HepG2 (cell line): Measurements from ENCODE around the gene AGT.

Experiments
- ATF3 ChIP-seq: sonication (generic); formaldehyde crosslinking; IDR thresholded peaks from 2 replicates; pipeline ENCODE4 v1.4.0; 2020; ENCODE audit warnings: missing genetic modification reagents
- CTCF ChIP-seq: sonication (generic); formaldehyde crosslinking; IDR thresholded peaks from 2 replicates; pipeline ENCODE4 v1.5.0; 2020; ENCODE audit warnings: mild to moderate bottlenecking, missing genetic modification reagents, moderate library complexity
- EZH2 ChIP-seq: conservative IDR thresholded peaks from 2 replicates; pipeline ENCODE4 v1.6.1; 2012; ENCODE audit warnings: mild to moderate bottlenecking, low read depth, low read length, moderate library complexity
- FOXJ3 ChIP-seq: sonication (generic); formaldehyde crosslinking; IDR thresholded peaks from 2 replicates; pipeline ENCODE4 v1.4.0; 2020; ENCODE audit warnings: missing genetic modification reagents, mild to moderate bottlenecking, borderline replicate concordance
- KLF9 ChIP-seq: IDR thresholded peaks from 2 replicates; pipeline ENCODE4 v1.6.1; 2016; ENCODE audit warnings: low read depth
- NFATC3 ChIP-seq: sonication (generic); formaldehyde crosslinking; IDR thresholded peaks from 2 replicates; pipeline ENCODE4 v1.5.1; 2020; ENCODE audit warnings: mild to moderate bottlenecking, missing genetic modification reagents
- POLR2A ChIP-seq, 2 experiments: IDR thresholded peaks; 2 replicates each; pipeline ENCODE4 v1.6.1; 2011; ENCODE audit warnings: low read depth in 2 of 2, low read length in 2 of 2, mild to moderate bottlenecking in 1 of 2, moderate library complexity in 1 of 2; ENCODE audit not compliant: insufficient read depth in 1 of 2
- POLR2AphosphoS2 ChIP-seq: IDR thresholded peaks from 2 replicates; pipeline ENCODE4 v1.6.1; 2011; ENCODE audit warnings: low read depth, low read length, improper control_type of control experiment
- POLR2AphosphoS5 ChIP-seq: IDR thresholded peaks from 2 replicates; pipeline ENCODE4 v1.6.1; 2012; ENCODE audit warnings: low read depth, low read length
- TARDBP ChIP-seq: sonication (generic); formaldehyde crosslinking; IDR thresholded peaks from 2 replicates; pipeline ENCODE4 v1.8.0; 2022; ENCODE audit warnings: mild to moderate bottlenecking, missing genetic modification reagents
- UBTF ChIP-seq: sonication (generic); formaldehyde crosslinking; IDR thresholded peaks from 2 replicates; pipeline ENCODE4 v1.4.0; 2020; ENCODE audit warnings: mild to moderate bottlenecking, missing genetic modification reagents
- ZNF776 ChIP-seq: sonication (generic); formaldehyde crosslinking; IDR thresholded peaks from 2 replicates; pipeline ENCODE4 v1.4.0; 2020; ENCODE audit warnings: mild to moderate bottlenecking, missing genetic modification reagents
- ZNF782 ChIP-seq: sonication (generic); formaldehyde crosslinking; IDR thresholded peaks from 2 replicates; pipeline ENCODE4 v1.4.0; 2020; ENCODE audit warnings: missing genetic modification reagents, mild to moderate bottlenecking, borderline replicate concordance

GRCh38 chr1:230746617-230747016, 32.7 kb upstream of the AGT start:
- no peak for TF ChIP-seq POLR2A (IDR thresholded peaks at IDR 0.05; ENCODE audit: insufficient read depth in 1 of 2, low read depth in 2 of 2, low read length in 2 of 2)
- TF ChIP-seq FOXJ3 (CRISPR knock-in tag), result no peak
- no peak for TF ChIP-seq POLR2AphosphoS5
- no peak for TF ChIP-seq TARDBP (CRISPR knock-in tag)
- TF ChIP-seq POLR2AphosphoS2, result no peak
- no peak for TF ChIP-seq CTCF (CRISPR knock-in tag)
- no peak for TF ChIP-seq NFATC3
- no peak for TF ChIP-seq ATF3 (CRISPR knock-in tag)
- TF ChIP-seq ZNF782 (CRISPR knock-in tag), result no peak
- no peak for TF ChIP-seq ZNF776 (CRISPR knock-in tag)
- no peak for TF ChIP-seq KLF9
- no peak for TF ChIP-seq EZH2
- no peak for TF ChIP-seq UBTF (CRISPR knock-in tag)
